GM18519 (cell line): ENCODE measurements around the gene EPHB3.

Experiments used
- ATAC-seq: cut with Tn5 transposase; IDR thresholded peaks from one replicate; pipeline ENCODE4 v1.9.1; 2021; ENCODE audit warnings: mild to moderate bottlenecking, moderate library complexity; ENCODE audit not compliant: unreplicated experiment, low FRiP score

EPHB3 gene

GRCh38 chr3:184543256-184543655 is 18.3 kb upstream of the EPHB3 start:
- no peak for ATAC-seq

GRCh38 chr3:184543843-184544512 is 17.6 kb upstream of the EPHB3 start:
- no peak for ATAC-seq

GRCh38 chr3:184544513-184544861 is 17.1 kb upstream of the EPHB3 start:
- ATAC-seq = no peak

- ATAC-seq = no peak
Observed at GRCh38 chr3:184545769-184546168, 15.8 kb upstream of the EPHB3 start.

GRCh38 chr3:184546252-184546651 is 15.3 kb upstream of the EPHB3 start:
- ATAC-seq = no peak

- no peak for ATAC-seq
Observed at GRCh38 chr3:184549796-184550577, 11.6 kb upstream of the EPHB3 start.

- ATAC-seq = no peak
Observed at GRCh38 chr3:184551103-184551502, 10.5 kb upstream of the EPHB3 start.

GRCh38 chr3:184551614-184552256 is 9.8 kb upstream of the EPHB3 start:
- ATAC-seq = no peak

- no peak for ATAC-seq
Observed at GRCh38 chr3:184552296-184552695, 9.3 kb upstream of the EPHB3 start.

GRCh38 chr3:184552863-184553262 is 8.7 kb upstream of the EPHB3 start:
- no peak for ATAC-seq

GRCh38 chr3:184553385-184553784 is 8.2 kb upstream of the EPHB3 start:
- ATAC-seq = no peak

- ATAC-seq = no peak
Observed at GRCh38 chr3:184554461-184554860, 7.1 kb upstream of the EPHB3 start.

GRCh38 chr3:184556582-184557347 is 4.8 kb upstream of the EPHB3 start:
- ATAC-seq = no peak

GRCh38 chr3:184557348-184557950 is 4.1 kb upstream of the EPHB3 start:
- ATAC-seq = no peak

- no peak for ATAC-seq
Observed at GRCh38 chr3:184558726-184559125, 2.9 kb upstream of the EPHB3 start.

- no peak for ATAC-seq
Observed at GRCh38 chr3:184559336-184559735, 2.2 kb upstream of the EPHB3 start.

GRCh38 chr3:184560531-184560930 is 1.1 kb upstream of the EPHB3 start:
- no peak for ATAC-seq

- ATAC-seq = no peak
Observed at GRCh38 chr3:184561913-184562877, 610 bp downstream of the EPHB3 start.

GRCh38 chr3:184562878-184563560 is 1.4 kb downstream of the EPHB3 start:
- no peak for ATAC-seq
